B cell (primary cell): Measurements from ENCODE around the gene GRM8. TPM values are rescaled to one million over a fixed set of nuclear protein-coding genes. Genes with fewer than 3 reads are reported as not detected.

Experiments
- ATAC-seq: fragments of 200-7000 bp; cut with Tn5 transposase; one replicate; pipeline ENCODE4 v1.10.0; 2021; ENCODE audit warnings: low read depth, mild to moderate bottlenecking, moderate number of reproducible peaks, moderate library complexity
- CTCF ChIA-PET: fragments of 350-600 bp; sonication (Branson Sonifier 250); formaldehyde crosslinking; loops from one replicate; lab custom pipeline; 2021; ENCODE audit warnings: antibody characterized with exemption, inconsistent platforms; lab: Charles Lee
- POLR2A ChIA-PET: fragments of 350-600 bp; sonication (Branson Sonifier 250); formaldehyde crosslinking; loops from one replicate; lab custom pipeline; 2021; ENCODE audit warnings: antibody characterized with exemption; lab: Charles Lee
- DNase-seq: peaks from one replicate; pipeline ENCODE4 v3.0.0; 2013
- H2AFZ ChIP-seq: 2 replicates; pipeline ENCODE4 v1.6.1; 2012; ENCODE audit warnings: mild to moderate bottlenecking, low read depth, low read length; ENCODE audit not compliant: insufficient read depth, poor library complexity, severe bottlenecking
- H3K27ac ChIP-seq, 2 donors: 1 replicate in 1 of 2; 2 replicates in 1 of 2; pipeline ENCODE4 v1.5.1; 2012 to 2013; ENCODE audit warnings: low read length in 2 of 2, mild to moderate bottlenecking in 2 of 2, moderate library complexity in 1 of 2
- H3K27me3 ChIP-seq, 4 experiments: fragments of 200-600 bp in 1 of 4; sonication (generic) in 1 of 4; replicated peaks in 1 of 4; 1 replicate in 2 of 4; 2 replicates in 2 of 4; pipeline versions ENCODE4 v1.6.1 to v1.7.0; 2013 to 2016; ENCODE audit warnings: low read length in 3 of 4, mild to moderate bottlenecking in 2 of 4, mixed read lengths in 1 of 4, moderate library complexity in 1 of 4; ENCODE audit not compliant: insufficient read depth in 4 of 4, control insufficient read depth in 3 of 4; ENCODE audit errors: control extremely low read depth in 1 of 4
- H3K36me3 ChIP-seq, 2 experiments: replicated peaks in 1 of 2; 1 replicate in 1 of 2; 2 replicates in 1 of 2; pipeline versions ENCODE4 v1.6.1 to v1.7.1; 2013; ENCODE audit warnings: low read length in 1 of 2; ENCODE audit not compliant: insufficient read depth in 2 of 2, control insufficient read depth in 1 of 2; ENCODE audit errors: control extremely low read depth in 1 of 2, extremely low read depth in 1 of 2
- H3K4me1 ChIP-seq, 2 donors: fragments of 200-600 bp in 1 of 2; sonication (generic) in 1 of 2; 1 replicate in 1 of 2; 2 replicates in 1 of 2; pipeline versions ENCODE4 v1.5.1 to v1.6.1; 2013 to 2017; ENCODE audit warnings: low read length in 2 of 2; ENCODE audit not compliant: control insufficient read depth in 2 of 2, insufficient read depth in 2 of 2
- H3K4me2 ChIP-seq: replicated peaks from 2 replicates; pipeline ENCODE3; 2012; ENCODE audit warnings: mild to moderate bottlenecking, low read depth, low read length; ENCODE audit not compliant: poor library complexity, severe bottlenecking
- H3K4me3 ChIP-seq, 5 experiments: fragments of 200-600 bp in 1 of 5; sonication (generic) in 1 of 5; 1 replicate in 3 of 5; 2 replicates in 2 of 5; pipeline versions ENCODE4 v1.5.1 to v1.7.0; 2011 to 2016; ENCODE audit warnings: low read length in 4 of 5, mild to moderate bottlenecking in 4 of 5, low read depth in 2 of 5, control low read depth in 1 of 5, moderate library complexity in 1 of 5; ENCODE audit not compliant: insufficient read depth in 1 of 5; ENCODE audit errors: control extremely low read depth in 1 of 5, extremely low read depth in 1 of 5
- H3K79me2 ChIP-seq: fragments of 200-600 bp; sonication (generic); one replicate; pipeline ENCODE4 v1.6.0; 2016; ENCODE audit warnings: low read length; ENCODE audit not compliant: control insufficient read depth, insufficient read depth
- H3K9ac ChIP-seq: fragments of 200-600 bp; sonication (generic); 2 replicates; pipeline ENCODE4 v1.6.1; 2017; ENCODE audit warnings: mild to moderate bottlenecking, low read length, moderate library complexity
- H3K9me3 ChIP-seq, 3 donors: one replicate each; pipeline versions ENCODE4 v1.6.1 to v1.7.1; 2013; ENCODE audit warnings: low read length in 2 of 3; ENCODE audit not compliant: control insufficient read depth in 2 of 3, insufficient read depth in 1 of 3; ENCODE audit errors: control extremely low read depth in 1 of 3
- H4K20me1 ChIP-seq: 2 replicates; pipeline ENCODE4 v1.6.0; 2012; ENCODE audit warnings: mild to moderate bottlenecking, low read length; ENCODE audit not compliant: insufficient read depth, control insufficient read depth, poor library complexity, severe bottlenecking
- H3K27ac Mint-ChIP-seq: one replicate; pipeline ENCODE4 v1.8.0; 2021; ENCODE audit warnings: mixed read lengths
- H3K27me3 Mint-ChIP-seq: one replicate; pipeline ENCODE4 v1.8.0; 2021; ENCODE audit warnings: mixed read lengths
- H3K4me1 Mint-ChIP-seq: one replicate; pipeline ENCODE4 v1.8.0; 2021; ENCODE audit warnings: mixed read lengths
- H3K4me3 Mint-ChIP-seq: one replicate; pipeline ENCODE4 v1.8.0; 2021; ENCODE audit warnings: mixed read lengths
- H3K9me3 Mint-ChIP-seq: one replicate; pipeline ENCODE4 v1.8.0; 2022; ENCODE audit warnings: mixed read lengths; ENCODE audit not compliant: insufficient read depth
- CTCF ChIP-seq: fragments of 200-600 bp; IDR thresholded peaks from one replicate; pipeline ENCODE4 v1.8.0; 2022; ENCODE audit warnings: antibody characterized with exemption, mild to moderate bottlenecking
- EZH2 ChIP-seq: IDR thresholded peaks from 2 replicates; pipeline ENCODE4 v1.6.1; 2012; ENCODE audit warnings: borderline replicate concordance, low read depth, mild to moderate bottlenecking, moderate library complexity, low read length; ENCODE audit not compliant: insufficient read depth, poor library complexity, severe bottlenecking
- WGBS: methylation state at CpG from one replicate; pipeline ENCODE4 v1.1.5; 2013; ENCODE audit warnings: missing lambda C conversion rate; ENCODE audit not compliant: insufficient coverage; 5-methylcytosine and 5-hydroxymethylcytosine counted together
- intact Hi-C: fragments of 100-400 bp; cut with micrococcal nuclease; formaldehyde crosslinking; loops from one replicate; pipeline ENCODE4 v1.10.0; 2022
- polyA plus RNA-seq: library from polyadenylated mRNA; depleted of rRNA; stranded (reverse); fragments of >200 nt; gene quantifications from 2 replicates; pipeline ENCODE4 v1.2.3, GENCODE V29; 2012
- total RNA-seq, 2 donors: library from RNA; stranded (reverse); fragments of 120-200 nt in 1 of 2; gene quantifications; 1 replicate in 1 of 2; 2 replicates in 1 of 2; pipeline versions ENCODE4 v1.2.3 to v1.2.4, GENCODE V29; 2013 to 2022

Gene GRM8
- total and polyA plus RNA-seq, 2 donors (not counting 1 experiment from before 2014, with no cell fraction given) = not detected

GRCh38 chr7:127194571-127194970, 58.2 kb downstream of the GRM8 start:
- H3K27me3 Mint-ChIP-seq = peaks cover 3% of the 10 kb centered on the region
- H3K4me3 Mint-ChIP-seq = no peak overlapping the region
- POLR2A ChIA-PET = no interaction called here
- Histone ChIP-seq H3K4me1 (no peaks in the 10 kb centered on the region), H3K79me2 (no peaks in the 10 kb centered on the region), H4K20me1 (no peaks in the 10 kb centered on the region), H3K27me3 (no peaks in the 10 kb centered on the region), H3K9ac (no peak overlapping the region), H3K4me3 (no peak overlapping the region), H3K4me2 (no peak overlapping the region), H2AFZ (no peak overlapping the region), H3K27ac (no peak overlapping the region), H3K9me3 (no peaks in the 10 kb centered on the region), H3K36me3 (no peaks in the 10 kb centered on the region)
- H3K4me1 Mint-ChIP-seq = no peaks in the 10 kb centered on the region
- CTCF ChIA-PET = no interaction called here
- TF ChIP-seq EZH2 = no peak
- no peak for TF ChIP-seq CTCF
- H3K27ac Mint-ChIP-seq = no peak overlapping the region
- no peak for ATAC-seq
- intact Hi-C loops = no loop called here
- H3K9me3 Mint-ChIP-seq = no peaks in the 10 kb centered on the region
- no peak for DNase-seq
- WGBS = no CpG with 5 or more reads among the region's 2 CpGs

GRCh38 chr7:127189886-127190285, 62.9 kb downstream of the GRM8 start:
- Histone ChIP-seq H3K4me3 (no peak overlapping the region), H3K79me2 (no peaks in the 10 kb centered on the region), H3K27me3 (no peaks in the 10 kb centered on the region), H3K36me3 (no peaks in the 10 kb centered on the region), H2AFZ (no peak overlapping the region), H4K20me1 (no peaks in the 10 kb centered on the region), H3K27ac (no peak overlapping the region), H3K9ac (no peak overlapping the region), H3K9me3 (no peaks in the 10 kb centered on the region), H3K4me2 (no peak overlapping the region), H3K4me1 (no peaks in the 10 kb centered on the region)
- no peaks in the 10 kb centered on the region for H3K9me3 Mint-ChIP-seq
- POLR2A ChIA-PET = no interaction called here
- ATAC-seq (no peak), DNase-seq (no peak)
- peaks cover 8% of the 10 kb centered on the region for H3K27me3 Mint-ChIP-seq
- no peak overlapping the region for H3K27ac Mint-ChIP-seq
- CTCF ChIA-PET = no interaction called here
- H3K4me1 Mint-ChIP-seq = no peaks in the 10 kb centered on the region
- intact Hi-C loops = no loop called here
- TF ChIP-seq CTCF (no peak), EZH2 (no peak)
- 75% methylated on average over 1 of the region's 3 CpGs for WGBS
- no peak overlapping the region for H3K4me3 Mint-ChIP-seq
